MM.1S (cell line): ENCODE measurements around the gene ETNK1.

Source experiments
- DNase-seq: peaks from one replicate; pipeline ENCODE4 v3.0.0-alpha.2; 2015
- H2AFZ ChIP-seq: fragments of 300-600 bp; sonication (generic); 2 replicates; pipeline ENCODE4 v1.6.0; 2016; ENCODE audit warnings: antibody characterized with exemption, low read length
- H3F3A ChIP-seq: fragments of 300-600 bp; sonication (generic); 2 replicates; pipeline ENCODE4 v1.6.1; 2016; ENCODE audit warnings: mild to moderate bottlenecking, antibody characterized with exemption, low read length, moderate library complexity, mixed read lengths; ENCODE audit not compliant: insufficient read depth
- H3K27ac ChIP-seq: fragments of 300-600 bp; sonication (generic); 2 replicates; pipeline ENCODE4 v1.5.1; 2016; ENCODE audit warnings: mild to moderate bottlenecking, low read length
- H3K27me3 ChIP-seq: fragments of 300-600 bp; sonication (generic); replicated peaks from 2 replicates; pipeline ENCODE4 v1.6.0; 2016; ENCODE audit warnings: low read length; ENCODE audit not compliant: insufficient read depth
- H3K36me3 ChIP-seq: fragments of 300-600 bp; sonication (generic); replicated peaks from 2 replicates; pipeline ENCODE4 v1.6.1; 2016; ENCODE audit warnings: mild to moderate bottlenecking, low read length, mixed read lengths; ENCODE audit not compliant: insufficient read depth
- H3K4me1 ChIP-seq: fragments of 300-600 bp; sonication (generic); 2 replicates; pipeline ENCODE4 v1.6.1; 2016; ENCODE audit warnings: low read length, mixed read lengths
- H3K4me2 ChIP-seq: fragments of 300-600 bp; sonication (generic); 2 replicates; pipeline ENCODE4 v1.6.0; 2016; ENCODE audit warnings: low read depth, low read length
- H3K4me3 ChIP-seq: fragments of 300-600 bp; sonication (generic); 2 replicates; pipeline ENCODE4 v1.5.1; 2016; ENCODE audit warnings: low read length, mixed read lengths
- H3K79me2 ChIP-seq: fragments of 300-600 bp; sonication (generic); 2 replicates; pipeline ENCODE4 v1.6.1; 2016; ENCODE audit warnings: mixed run types, low read length, mixed read lengths
- H3K9ac ChIP-seq: fragments of 300-600 bp; sonication (generic); 2 replicates; pipeline ENCODE4 v1.6.1; 2016; ENCODE audit warnings: low read length, mixed read lengths
- H3K9me2 ChIP-seq: fragments of 300-600 bp; sonication (generic); replicated peaks from 2 replicates; pipeline ENCODE4 v1.6.1; 2016; ENCODE audit warnings: mild to moderate bottlenecking, low read length, mixed read lengths; ENCODE audit not compliant: insufficient read depth
- H3K9me3 ChIP-seq: fragments of 300-600 bp; sonication (generic); replicated peaks from 2 replicates; pipeline ENCODE4 v1.6.1; 2016; ENCODE audit warnings: mild to moderate bottlenecking, low read length, mixed read lengths; ENCODE audit not compliant: insufficient read depth
- H4K20me1 ChIP-seq: fragments of 300-600 bp; sonication (generic); 2 replicates; pipeline ENCODE4 v1.6.1; 2016; ENCODE audit warnings: mild to moderate bottlenecking, low read length, moderate library complexity, mixed read lengths; ENCODE audit not compliant: insufficient read depth
- CTCF ChIP-seq: fragments of 300-600 bp; sonication (generic); IDR thresholded peaks from 2 replicates; pipeline ENCODE4 v1.5.1; 2016; ENCODE audit warnings: antibody characterized with exemption, low read length, mixed read lengths
- EZH2 ChIP-seq: fragments of 300-600 bp; sonication (generic); optimal IDR thresholded peaks from 2 replicates; pipeline ENCODE3; 2017; ENCODE audit warnings: low read depth, mild to moderate bottlenecking, antibody characterized with exemption, low read length, mixed read lengths
- EZH2phosphoT487 ChIP-seq: fragments of 300-600 bp; sonication (generic); IDR thresholded peaks from 2 replicates; pipeline ENCODE4 v1.6.1; 2018; ENCODE audit warnings: antibody characterized with exemption, low read length

ETNK1 gene

GRCh38 chr12:22653075-22653474 is 28.1 kb downstream of the ETNK1 start:
- no peaks in the 10 kb centered on the region for H3K36me3 ChIP-seq
- no peak overlapping the region for H2AFZ ChIP-seq
- H3K79me2 ChIP-seq: peaks cover 68% of the 10 kb centered on the region
- no peaks in the 10 kb centered on the region for H3K9me3 ChIP-seq
- no peak for DNase-seq
- no peak overlapping the region for H3K9ac ChIP-seq
- no peaks in the 10 kb centered on the region for H4K20me1 ChIP-seq
- H3K27ac ChIP-seq: no peak overlapping the region
- TF ChIP-seq CTCF: no peak
- no peak for TF ChIP-seq EZH2phosphoT487
- no peak for TF ChIP-seq EZH2
- H3K4me1 ChIP-seq: no peaks in the 10 kb centered on the region
- no peak overlapping the region for H3K4me2 ChIP-seq
- H3K4me3 ChIP-seq: no peak overlapping the region
- no peaks in the 10 kb centered on the region for H3F3A ChIP-seq
- no peaks in the 10 kb centered on the region for H3K9me2 ChIP-seq
- H3K27me3 ChIP-seq: no peaks in the 10 kb centered on the region

GRCh38 chr12:22653791-22654190 is 28.8 kb downstream of the ETNK1 start:
- H3K9ac ChIP-seq: no peak overlapping the region
- DNase-seq: no peak
- H3K79me2 ChIP-seq: peaks cover 62% of the 10 kb centered on the region
- H3K4me2 ChIP-seq: no peak overlapping the region
- no peak overlapping the region for H2AFZ ChIP-seq
- H4K20me1 ChIP-seq: no peaks in the 10 kb centered on the region
- H3K27me3 ChIP-seq: no peaks in the 10 kb centered on the region
- H3K4me3 ChIP-seq: no peak overlapping the region
- TF ChIP-seq EZH2phosphoT487: no peak
- no peak for TF ChIP-seq CTCF
- no peak for TF ChIP-seq EZH2
- no peaks in the 10 kb centered on the region for H3K9me3 ChIP-seq
- no peaks in the 10 kb centered on the region for H3K9me2 ChIP-seq
- H3K4me1 ChIP-seq: no peaks in the 10 kb centered on the region
- H3K27ac ChIP-seq: no peak overlapping the region
- H3K36me3 ChIP-seq: no peaks in the 10 kb centered on the region
- H3F3A ChIP-seq: no peaks in the 10 kb centered on the region

- DNase-seq: no peak
- H3F3A ChIP-seq: no peaks in the 10 kb centered on the region
- no peaks in the 10 kb centered on the region for H3K4me1 ChIP-seq
- no peak overlapping the region for H3K27ac ChIP-seq
- H3K9ac ChIP-seq: no peak overlapping the region
- no peak overlapping the region for H3K4me2 ChIP-seq
- H3K4me3 ChIP-seq: no peak overlapping the region
- TF ChIP-seq EZH2phosphoT487 (no peak), CTCF (no peak), EZH2 (no peak)
- H3K27me3 ChIP-seq: no peaks in the 10 kb centered on the region
- no peaks in the 10 kb centered on the region for H4K20me1 ChIP-seq
- no peaks in the 10 kb centered on the region for H3K9me2 ChIP-seq
- peaks cover 44% of the 10 kb centered on the region for H3K79me2 ChIP-seq
- no peak overlapping the region for H2AFZ ChIP-seq
- H3K36me3 ChIP-seq: no peaks in the 10 kb centered on the region
- no peaks in the 10 kb centered on the region for H3K9me3 ChIP-seq
Observed at GRCh38 chr12:22656376-22656775, 31.4 kb downstream of the ETNK1 start.

GRCh38 chr12:22656831-22657230 is 31.9 kb downstream of the ETNK1 start:
- no peak overlapping the region for H3K27ac ChIP-seq

More at GRCh38 chr12:22656831-22657230, 31.9 kb downstream of the ETNK1 start:
- H3F3A ChIP-seq: no peaks in the 10 kb centered on the region
- H3K27me3 ChIP-seq: no peaks in the 10 kb centered on the region
- H4K20me1 ChIP-seq: no peaks in the 10 kb centered on the region
- no peaks in the 10 kb centered on the region for H3K36me3 ChIP-seq
- no peak overlapping the region for H2AFZ ChIP-seq
- no peak for DNase-seq
- H3K9me3 ChIP-seq: no peaks in the 10 kb centered on the region
- peaks cover 40% of the 10 kb centered on the region for H3K79me2 ChIP-seq
- H3K4me3 ChIP-seq: no peak overlapping the region
- no peaks in the 10 kb centered on the region for H3K4me1 ChIP-seq
- H3K4me2 ChIP-seq: no peak overlapping the region
- H3K9ac ChIP-seq: no peak overlapping the region
- no peaks in the 10 kb centered on the region for H3K9me2 ChIP-seq
- TF ChIP-seq EZH2phosphoT487 (no peak), CTCF (no peak), EZH2 (no peak)
